ENCODE measurements around the gene LTBP1.
"Not testable (repeated sequence)": the region's sequence is repeated elsewhere in the genome, so short reads cannot be mapped to it uniquely, and the experiment has no call there.

Gene LTBP1

GRCh38 chr2:33430077-33430476 lies 483.3 kb downstream of the LTBP1 start:
- Mint-ChIP-seq H3K9me3 (no peaks in the 10 kb centered on the region), H3K4me1 (no peaks in the 10 kb centered on the region), H3K27ac (ENCODE audit: low read depth) (no peak overlapping the region), H3K36me3 (ENCODE audit: insufficient read depth) (no peaks in the 10 kb centered on the region), H3K4me3 (no peak overlapping the region), H3K27me3 (peaks cover 29% of the 10 kb centered on the region)
- ATAC-seq (replicated peaks; ENCODE audit: extremely low read depth, poor library complexity, severe bottlenecking) (no peak), DNase-seq (ENCODE audit: low spot score in 2 of 2) (no peak)

- no peaks in the 10 kb centered on the region for H3K4me1 Mint-ChIP-seq
- H3K27me3 Mint-ChIP-seq = peaks cover 31% of the 10 kb centered on the region
- no peak for DNase-seq (ENCODE audit: low spot score in 2 of 2)
- no peak overlapping the region for H3K27ac Mint-ChIP-seq (ENCODE audit: low read depth)
- H3K9me3 Mint-ChIP-seq = no peaks in the 10 kb centered on the region
- H3K36me3 Mint-ChIP-seq (ENCODE audit: insufficient read depth) = no peaks in the 10 kb centered on the region
- no peak for ATAC-seq (replicated peaks; ENCODE audit: extremely low read depth, poor library complexity, severe bottlenecking)
- H3K4me3 Mint-ChIP-seq = no peak overlapping the region
Observed at GRCh38 chr2:33430856-33431255, 484.1 kb downstream of the LTBP1 start.

GRCh38 chr2:33432871-33433270 lies 486.1 kb downstream of the LTBP1 start:
- no peak for ATAC-seq (replicated peaks; ENCODE audit: extremely low read depth, poor library complexity, severe bottlenecking)
- no peaks in the 10 kb centered on the region for H3K4me1 Mint-ChIP-seq
- H3K36me3 Mint-ChIP-seq (ENCODE audit: insufficient read depth) = no peaks in the 10 kb centered on the region
- DNase-seq (ENCODE audit: low spot score in 2 of 2) = no peak
- no peaks in the 10 kb centered on the region for H3K9me3 Mint-ChIP-seq
- no peak overlapping the region for H3K4me3 Mint-ChIP-seq
- H3K27ac Mint-ChIP-seq (ENCODE audit: low read depth) = no peak overlapping the region
- peaks cover 39% of the 10 kb centered on the region for H3K27me3 Mint-ChIP-seq

- Mint-ChIP-seq H3K36me3 (ENCODE audit: insufficient read depth) (no peaks in the 10 kb centered on the region), H3K27me3 (peaks cover 41% of the 10 kb centered on the region), H3K27ac (ENCODE audit: low read depth) (no peak overlapping the region), H3K4me1 (no peaks in the 10 kb centered on the region), H3K9me3 (no peaks in the 10 kb centered on the region), H3K4me3 (no peak overlapping the region)
- ATAC-seq (replicated peaks; ENCODE audit: extremely low read depth, poor library complexity, severe bottlenecking) (no peak), DNase-seq (ENCODE audit: low spot score in 2 of 2) (no peak)
Observed at GRCh38 chr2:33433279-33434235, 486.8 kb downstream of the LTBP1 start.

GRCh38 chr2:33435518-33435917 lies 488.8 kb downstream of the LTBP1 start:
- H3K4me3 Mint-ChIP-seq = no peak overlapping the region
- H3K27ac Mint-ChIP-seq (ENCODE audit: low read depth) = no peak overlapping the region

GRCh38 chr2:33436083-33436482 lies 489.3 kb downstream of the LTBP1 start:
- Mint-ChIP-seq H3K27ac (ENCODE audit: low read depth) (no peak overlapping the region), H3K4me1 (no peaks in the 10 kb centered on the region), H3K27me3 (peaks cover 47% of the 10 kb centered on the region), H3K36me3 (ENCODE audit: insufficient read depth) (no peaks in the 10 kb centered on the region), H3K4me3 (no peak overlapping the region), H3K9me3 (no peaks in the 10 kb centered on the region)
- no peak for ATAC-seq (replicated peaks; ENCODE audit: extremely low read depth, poor library complexity, severe bottlenecking)
- DNase-seq (ENCODE audit: low spot score in 2 of 2) = no peak

More at GRCh38 chr2:33435518-33435917, 488.8 kb downstream of the LTBP1 start:
- H3K36me3 Mint-ChIP-seq (ENCODE audit: insufficient read depth) = no peaks in the 10 kb centered on the region
- DNase-seq (ENCODE audit: low spot score in 2 of 2) (no peak), ATAC-seq (replicated peaks; ENCODE audit: extremely low read depth, poor library complexity, severe bottlenecking) (no peak)
- peaks cover 53% of the 10 kb centered on the region for H3K27me3 Mint-ChIP-seq
- H3K9me3 Mint-ChIP-seq = no peaks in the 10 kb centered on the region
- no peaks in the 10 kb centered on the region for H3K4me1 Mint-ChIP-seq

GRCh38 chr2:33437297-33437696 lies 490.5 kb downstream of the LTBP1 start:
- no peak overlapping the region for H3K27ac Mint-ChIP-seq (ENCODE audit: low read depth)
- peaks cover 38% of the 10 kb centered on the region for H3K27me3 Mint-ChIP-seq
- ATAC-seq (replicated peaks; ENCODE audit: extremely low read depth, poor library complexity, severe bottlenecking) = no peak
- no peak overlapping the region for H3K4me3 Mint-ChIP-seq
- no peak for DNase-seq (ENCODE audit: low spot score in 2 of 2)
- H3K4me1 Mint-ChIP-seq = no peaks in the 10 kb centered on the region
- no peaks in the 10 kb centered on the region for H3K36me3 Mint-ChIP-seq (ENCODE audit: insufficient read depth)
- no peaks in the 10 kb centered on the region for H3K9me3 Mint-ChIP-seq

- H3K4me3 Mint-ChIP-seq = no peak overlapping the region
- no peaks in the 10 kb centered on the region for H3K36me3 Mint-ChIP-seq (ENCODE audit: insufficient read depth)
- H3K4me1 Mint-ChIP-seq = no peaks in the 10 kb centered on the region
- H3K27me3 Mint-ChIP-seq = peaks cover 38% of the 10 kb centered on the region
- DNase-seq (ENCODE audit: low spot score in 2 of 2) (no peak), ATAC-seq (replicated peaks; ENCODE audit: extremely low read depth, poor library complexity, severe bottlenecking) (no peak)
- H3K27ac Mint-ChIP-seq (ENCODE audit: low read depth) = no peak overlapping the region
- H3K9me3 Mint-ChIP-seq = no peaks in the 10 kb centered on the region
Observed at GRCh38 chr2:33437815-33438214, 491.1 kb downstream of the LTBP1 start.

- H3K27me3 Mint-ChIP-seq = peaks cover 21% of the 10 kb centered on the region
- H3K4me3 Mint-ChIP-seq = no peak overlapping the region
- no peaks in the 10 kb centered on the region for H3K36me3 Mint-ChIP-seq (ENCODE audit: insufficient read depth)
- no peaks in the 10 kb centered on the region for H3K9me3 Mint-ChIP-seq
- H3K4me1 Mint-ChIP-seq = no peaks in the 10 kb centered on the region
- no peak overlapping the region for H3K27ac Mint-ChIP-seq (ENCODE audit: low read depth)
- ATAC-seq (replicated peaks; ENCODE audit: extremely low read depth, poor library complexity, severe bottlenecking) (no peak), DNase-seq (ENCODE audit: low spot score in 2 of 2) (no peak)
Observed at GRCh38 chr2:33441235-33441810, 494.6 kb downstream of the LTBP1 start.

- H3K9me3 Mint-ChIP-seq; H3K4me1 Mint-ChIP-seq; ATAC-seq (replicated peaks; ENCODE audit: extremely low read depth, poor library complexity, severe bottlenecking); H3K27ac Mint-ChIP-seq (ENCODE audit: low read depth); H3K4me3 Mint-ChIP-seq; H3K36me3 Mint-ChIP-seq (ENCODE audit: insufficient read depth); DNase-seq (ENCODE audit: low spot score in 2 of 2): not testable (repeated sequence)
- peaks cover 21% of the 10 kb centered on the region for H3K27me3 Mint-ChIP-seq
Observed at GRCh38 chr2:33442052-33442451, 495.3 kb downstream of the LTBP1 start.

- no peak for ATAC-seq (replicated peaks; ENCODE audit: extremely low read depth, poor library complexity, severe bottlenecking)
- Mint-ChIP-seq H3K27me3 (peaks cover 17% of the 10 kb centered on the region), H3K36me3 (ENCODE audit: insufficient read depth) (no peaks in the 10 kb centered on the region), H3K27ac (ENCODE audit: low read depth) (no peak overlapping the region), H3K4me3 (no peak overlapping the region), H3K9me3 (no peaks in the 10 kb centered on the region), H3K4me1 (no peaks in the 10 kb centered on the region)
- no peak for DNase-seq (ENCODE audit: low spot score in 2 of 2)
Observed at GRCh38 chr2:33442528-33443079, 495.9 kb downstream of the LTBP1 start.

GRCh38 chr2:33443274-33443829 lies 496.6 kb downstream of the LTBP1 start:
- peaks cover 12% of the 10 kb centered on the region for H3K27me3 Mint-ChIP-seq
- H3K4me3 Mint-ChIP-seq = no peak overlapping the region
- H3K27ac Mint-ChIP-seq (ENCODE audit: low read depth) = no peak overlapping the region
- DNase-seq (ENCODE audit: low spot score in 2 of 2) (no peak), ATAC-seq (replicated peaks; ENCODE audit: extremely low read depth, poor library complexity, severe bottlenecking) (no peak)
- no peaks in the 10 kb centered on the region for H3K36me3 Mint-ChIP-seq (ENCODE audit: insufficient read depth)
- no peaks in the 10 kb centered on the region for H3K9me3 Mint-ChIP-seq
- no peaks in the 10 kb centered on the region for H3K4me1 Mint-ChIP-seq

Data from central memory CD8-positive, alpha-beta T cell (primary cell).